Uterus (tissue), 2 donors: ENCODE data around the gene MT1B.

Experiments
- POLR2A ChIP-seq, 2 donors: fragments of 450-650 bp; IDR thresholded peaks; one replicate each; pipeline ENCODE4 v1.6.1; 2016; ENCODE audit warnings: antibody characterized with exemption in 2 of 2, mild to moderate bottlenecking in 1 of 2, moderate library complexity in 1 of 2
- TF ChIP-seq, protein P1 (sequence below), 4 experiments: fragments of 200-600 bp in 2 of 4; fragments of 450-650 bp in 2 of 4; sonication (generic) in 2 of 4; IDR thresholded peaks; one replicate each; pipeline ENCODE4 v1.5.1; 2016 to 2019; ENCODE audit warnings: antibody characterized with exemption in 4 of 4, mild to moderate bottlenecking in 2 of 4, moderate library complexity in 1 of 4

DNA sequence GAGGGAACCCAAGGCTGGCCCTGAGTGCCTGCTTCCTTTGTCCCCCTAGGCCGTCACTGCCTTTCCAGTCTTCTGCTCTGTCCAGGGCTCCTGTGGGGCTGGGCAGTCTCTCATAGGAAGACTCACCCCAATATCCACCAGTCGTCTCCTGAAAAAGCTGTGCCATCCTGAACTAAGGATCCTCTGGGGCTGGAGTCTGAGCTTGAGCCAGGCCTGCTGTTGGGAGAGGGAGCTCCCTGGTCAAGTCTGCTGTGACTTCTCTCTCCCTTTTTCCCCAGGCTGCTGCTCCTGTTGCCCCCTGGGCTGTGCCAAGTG is 18.9 kb downstream of the MT1B start:
- TF ChIP-seq, protein P1, sequence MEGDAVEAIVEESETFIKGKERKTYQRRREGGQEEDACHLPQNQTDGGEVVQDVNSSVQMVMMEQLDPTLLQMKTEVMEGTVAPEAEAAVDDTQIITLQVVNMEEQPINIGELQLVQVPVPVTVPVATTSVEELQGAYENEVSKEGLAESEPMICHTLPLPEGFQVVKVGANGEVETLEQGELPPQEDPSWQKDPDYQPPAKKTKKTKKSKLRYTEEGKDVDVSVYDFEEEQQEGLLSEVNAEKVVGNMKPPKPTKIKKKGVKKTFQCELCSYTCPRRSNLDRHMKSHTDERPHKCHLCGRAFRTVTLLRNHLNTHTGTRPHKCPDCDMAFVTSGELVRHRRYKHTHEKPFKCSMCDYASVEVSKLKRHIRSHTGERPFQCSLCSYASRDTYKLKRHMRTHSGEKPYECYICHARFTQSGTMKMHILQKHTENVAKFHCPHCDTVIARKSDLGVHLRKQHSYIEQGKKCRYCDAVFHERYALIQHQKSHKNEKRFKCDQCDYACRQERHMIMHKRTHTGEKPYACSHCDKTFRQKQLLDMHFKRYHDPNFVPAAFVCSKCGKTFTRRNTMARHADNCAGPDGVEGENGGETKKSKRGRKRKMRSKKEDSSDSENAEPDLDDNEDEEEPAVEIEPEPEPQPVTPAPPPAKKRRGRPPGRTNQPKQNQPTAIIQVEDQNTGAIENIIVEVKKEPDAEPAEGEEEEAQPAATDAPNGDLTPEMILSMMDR (IDR thresholded peaks at IDR 0.05), result no peak
- TF ChIP-seq POLR2A (IDR thresholded peaks at IDR 0.05), result no peak
